Endothelial cell of umbilical vein (primary cell): ENCODE results near the gene MRPL42.

Experiments
- EZH2 ChIP-seq: IDR thresholded peaks from 2 replicates; pipeline ENCODE4 v1.6.1; 2012; ENCODE audit warnings: borderline replicate concordance, low read depth, mild to moderate bottlenecking, moderate library complexity, low read length, inconsistent platforms; ENCODE audit not compliant: severe bottlenecking
- POLR2A ChIP-seq: IDR thresholded peaks from 2 replicates; pipeline ENCODE4 v1.6.1; 2012; ENCODE audit warnings: low read depth, mild to moderate bottlenecking, control low read depth, low read length
- POLR2AphosphoS5 ChIP-seq: IDR thresholded peaks from 2 replicates; pipeline ENCODE4 v1.6.1; 2012; ENCODE audit warnings: low read depth, mild to moderate bottlenecking, control low read depth, low read length, moderate library complexity; ENCODE audit not compliant: insufficient read depth
- TF ChIP-seq, protein P1 (sequence below), 2 donors: IDR thresholded peaks; 1 replicate in 1 of 2; 2 replicates in 1 of 2; pipeline ENCODE4 v1.5.1; 2011; ENCODE audit warnings: low read length in 2 of 2, mild to moderate bottlenecking in 2 of 2, moderate library complexity in 2 of 2, control low read depth in 1 of 2, inconsistent platforms in 1 of 2, low read depth in 1 of 2; ENCODE audit not compliant: insufficient read depth in 1 of 2; ENCODE audit errors: extremely low read depth in 1 of 2
- TF ChIP-seq, protein P2 (sequence below): IDR thresholded peaks from 2 replicates; pipeline ENCODE4 v1.6.1; 2011; ENCODE audit not compliant: insufficient read depth, insufficient read length

DNA sequence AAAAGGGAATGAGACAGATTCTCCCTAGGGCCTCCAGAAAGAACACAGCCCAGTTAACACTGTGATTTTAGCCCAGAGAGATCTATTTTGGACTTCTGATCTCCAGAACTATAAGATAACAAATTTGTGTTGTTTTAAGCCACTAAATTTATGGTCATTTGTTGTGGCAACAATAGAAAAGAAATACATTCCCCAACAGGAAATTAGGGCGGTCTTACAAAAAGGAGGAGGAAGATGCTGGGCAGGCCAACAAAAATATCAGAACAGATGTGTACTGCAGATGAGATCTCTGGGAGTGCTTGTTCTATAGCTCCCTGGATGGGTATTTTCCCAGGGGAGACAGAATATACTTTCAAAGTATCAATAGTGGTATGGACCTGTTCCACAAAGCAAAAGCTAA is 73.2 kb downstream of the MRPL42 start:
- TF ChIP-seq, protein P1, sequence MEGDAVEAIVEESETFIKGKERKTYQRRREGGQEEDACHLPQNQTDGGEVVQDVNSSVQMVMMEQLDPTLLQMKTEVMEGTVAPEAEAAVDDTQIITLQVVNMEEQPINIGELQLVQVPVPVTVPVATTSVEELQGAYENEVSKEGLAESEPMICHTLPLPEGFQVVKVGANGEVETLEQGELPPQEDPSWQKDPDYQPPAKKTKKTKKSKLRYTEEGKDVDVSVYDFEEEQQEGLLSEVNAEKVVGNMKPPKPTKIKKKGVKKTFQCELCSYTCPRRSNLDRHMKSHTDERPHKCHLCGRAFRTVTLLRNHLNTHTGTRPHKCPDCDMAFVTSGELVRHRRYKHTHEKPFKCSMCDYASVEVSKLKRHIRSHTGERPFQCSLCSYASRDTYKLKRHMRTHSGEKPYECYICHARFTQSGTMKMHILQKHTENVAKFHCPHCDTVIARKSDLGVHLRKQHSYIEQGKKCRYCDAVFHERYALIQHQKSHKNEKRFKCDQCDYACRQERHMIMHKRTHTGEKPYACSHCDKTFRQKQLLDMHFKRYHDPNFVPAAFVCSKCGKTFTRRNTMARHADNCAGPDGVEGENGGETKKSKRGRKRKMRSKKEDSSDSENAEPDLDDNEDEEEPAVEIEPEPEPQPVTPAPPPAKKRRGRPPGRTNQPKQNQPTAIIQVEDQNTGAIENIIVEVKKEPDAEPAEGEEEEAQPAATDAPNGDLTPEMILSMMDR (IDR thresholded peaks at IDR 0.05; ENCODE audit: extremely low read depth in 1 of 2, insufficient read depth in 1 of 2, low read depth in 1 of 2, low read length in 2 of 2) = no peak
- TF ChIP-seq POLR2A (no peak), EZH2 (no peak), POLR2AphosphoS5 (no peak)
- TF ChIP-seq, protein P2, sequence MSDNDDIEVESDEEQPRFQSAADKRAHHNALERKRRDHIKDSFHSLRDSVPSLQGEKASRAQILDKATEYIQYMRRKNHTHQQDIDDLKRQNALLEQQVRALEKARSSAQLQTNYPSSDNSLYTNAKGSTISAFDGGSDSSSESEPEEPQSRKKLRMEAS = no peak
